HG03139 (cell line): ENCODE data around the gene PROSER2.

Experiments
- ATAC-seq: cut with Tn5 transposase; IDR thresholded peaks from one replicate; pipeline ENCODE4 v1.9.1; 2021; ENCODE audit not compliant: unreplicated experiment

PROSER2 gene

GRCh38 chr10:11799736-11800080 is 23.4 kb upstream of the PROSER2 start:
- no peak for ATAC-seq

GRCh38 chr10:11804336-11804735 is 18.8 kb upstream of the PROSER2 start:
- no peak for ATAC-seq

GRCh38 chr10:11805792-11806191 is 17.4 kb upstream of the PROSER2 start:
- no peak for ATAC-seq

GRCh38 chr10:11806706-11807105 is 16.4 kb upstream of the PROSER2 start:
- no peak for ATAC-seq

- no peak for ATAC-seq
These were observed 14.3 kb upstream of the PROSER2 start for GRCh38 chr10:11808808-11809207.

GRCh38 chr10:11810313-11810766 is 12.8 kb upstream of the PROSER2 start:
- no peak for ATAC-seq

- ATAC-seq: no peak
These were observed 12.2 kb upstream of the PROSER2 start for GRCh38 chr10:11810973-11811372.

GRCh38 chr10:11813177-11813576 is 10.0 kb upstream of the PROSER2 start:
- ATAC-seq: no peak

- no peak for ATAC-seq
These were observed 9.1 kb upstream of the PROSER2 start for GRCh38 chr10:11813855-11814567.

- no peak for ATAC-seq
These were observed 4.1 kb upstream of the PROSER2 start for GRCh38 chr10:11819027-11819426.

- ATAC-seq: no peak
These were observed 965 bp upstream of the PROSER2 start for GRCh38 chr10:11822026-11822756.

- no peak for ATAC-seq
These were observed 391 bp upstream of the PROSER2 start for GRCh38 chr10:11822809-11823121.

GRCh38 chr10:11823989-11824346 is 812 bp downstream of the PROSER2 start:
- no peak for ATAC-seq

- ATAC-seq: no peak
These were observed 1.2 kb downstream of the PROSER2 start for GRCh38 chr10:11824376-11824775.

- ATAC-seq: no peak
These were observed 1.7 kb downstream of the PROSER2 start for GRCh38 chr10:11824825-11825224.

- ATAC-seq: no peak
These were observed 2.7 kb downstream of the PROSER2 start for GRCh38 chr10:11825796-11826414.

GRCh38 chr10:11827006-11827405 is 3.9 kb downstream of the PROSER2 start:
- no peak for ATAC-seq

GRCh38 chr10:11827414-11827813 is 4.3 kb downstream of the PROSER2 start:
- no peak for ATAC-seq

- ATAC-seq: no peak
These were observed 5.6 kb downstream of the PROSER2 start for GRCh38 chr10:11828682-11829284.

- ATAC-seq: no peak
These were observed 7.8 kb downstream of the PROSER2 start for GRCh38 chr10:11830836-11831519.

GRCh38 chr10:11831520-11831951 is 8.4 kb downstream of the PROSER2 start:
- no peak for ATAC-seq
